Breast epithelium (tissue), 4 donors: Measurements from ENCODE around the gene FAM98B. TPM values are rescaled to one million over a fixed set of nuclear protein-coding genes. Genes with fewer than 3 reads are reported as not detected.

Source experiments
- DNase-seq, 2 donors: peaks; one replicate each; pipeline ENCODE4 v3.0.0-alpha.2; 2019; ENCODE audit warnings: low spot score in 2 of 2
- H3K27ac ChIP-seq, 2 donors: fragments of 200-600 bp; sonication (generic) in 1 of 2; one replicate each; pipeline ENCODE4 v1.5.1; 2016 to 2019; ENCODE audit warnings: mild to moderate bottlenecking in 1 of 2
- H3K27me3 ChIP-seq, 2 donors: fragments of 200-600 bp; sonication (generic) in 1 of 2; one replicate each; pipeline versions ENCODE4 v1.5.1 to v1.6.0; 2017 to 2019; ENCODE audit warnings: control low read depth in 1 of 2, mild to moderate bottlenecking in 1 of 2
- H3K36me3 ChIP-seq: fragments of 200-600 bp; one replicate; pipeline ENCODE4 v1.5.1; 2019
- H3K4me1 ChIP-seq, 2 donors: fragments of 200-600 bp; sonication (generic); one replicate each; pipeline ENCODE4 v1.5.1; 2016 to 2019; ENCODE audit warnings: control low read depth in 1 of 2
- H3K4me3 ChIP-seq, 3 donors: fragments of 200-600 bp; sonication (generic); 1 replicate in 2 of 3; 2 replicates in 1 of 3; pipeline ENCODE4 v1.5.1; 2016 to 2019; ENCODE audit warnings: mild to moderate bottlenecking in 3 of 3, moderate library complexity in 2 of 3
- H3K9me3 ChIP-seq, 2 donors: fragments of 200-600 bp; sonication (generic) in 1 of 2; one replicate each; pipeline ENCODE4 v1.5.1; 2016 to 2019; ENCODE audit warnings: control low read depth in 1 of 2
- POLR2A ChIP-seq: fragments of 450-650 bp; IDR thresholded peaks from one replicate; pipeline ENCODE4 v1.6.1; 2016; ENCODE audit warnings: antibody characterized with exemption, mild to moderate bottlenecking, moderate library complexity
- POLR2AphosphoS5 ChIP-seq, 3 donors: sonication (generic); formaldehyde crosslinking; IDR thresholded peaks; one replicate each; pipeline ENCODE4 v1.6.1; 2017; ENCODE audit warnings: antibody characterized with exemption in 3 of 3
- intact Hi-C: fragments of 100-400 bp; cut with DNase I; formaldehyde crosslinking; loops from one replicate; pipeline ENCODE4 v1.15.1; 2023; ENCODE audit warnings: low total_unique reads
- total RNA-seq, 3 donors: library from RNA; depleted of rRNA; stranded (reverse); fragments of >200 nt; gene quantifications; one replicate each; pipeline ENCODE4 v1.1.0, GENCODE V29; 2016
- TF ChIP-seq, protein P1 (sequence below), 3 donors: fragments of 450-650 bp; IDR thresholded peaks; one replicate each; pipeline ENCODE4 v1.5.1; 2016 to 2017; ENCODE audit warnings: antibody characterized with exemption in 3 of 3, mild to moderate bottlenecking in 3 of 3, moderate library complexity in 3 of 3

The FAM98B gene
- total RNA-seq, 3 donors from 2014 or later, result 12.0 to 14.6 (median 13.4) TPM

DNA sequence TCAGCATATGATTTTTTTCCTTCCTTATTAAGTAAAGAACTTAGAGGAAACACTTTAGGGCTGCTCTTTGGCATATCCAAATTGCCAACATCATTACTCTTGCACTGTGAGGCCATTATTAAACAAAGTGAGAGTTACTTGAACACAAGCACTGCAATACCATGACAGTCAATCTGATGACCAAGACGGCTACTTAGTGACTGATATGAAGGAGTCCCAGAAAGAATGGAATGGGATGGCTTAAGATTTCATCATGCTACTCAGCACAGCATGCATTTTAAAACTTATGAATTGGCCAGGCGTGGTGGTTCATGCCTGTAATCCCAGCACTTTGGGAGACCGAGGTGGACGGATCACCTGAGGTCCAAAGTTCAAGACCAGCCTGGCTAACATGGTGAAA lies 55.2 kb downstream of the FAM98B start:
- no peaks in the 10 kb centered on the region for H3K4me1 ChIP-seq
- no peaks in the 10 kb centered on the region for H3K9me3 ChIP-seq
- intact Hi-C loops, result no loop called here
- no peaks in the 10 kb centered on the region for H3K36me3 ChIP-seq
- H3K27me3 ChIP-seq, result no peaks in the 10 kb centered on the region
- no peak overlapping the region for H3K4me3 ChIP-seq
- no peak for DNase-seq
- H3K27ac ChIP-seq, result no peak overlapping the region
- TF ChIP-seq POLR2AphosphoS5 (IDR thresholded peaks at IDR 0.05), result no peak
- TF ChIP-seq POLR2A, result no peak
- TF ChIP-seq, protein P1, sequence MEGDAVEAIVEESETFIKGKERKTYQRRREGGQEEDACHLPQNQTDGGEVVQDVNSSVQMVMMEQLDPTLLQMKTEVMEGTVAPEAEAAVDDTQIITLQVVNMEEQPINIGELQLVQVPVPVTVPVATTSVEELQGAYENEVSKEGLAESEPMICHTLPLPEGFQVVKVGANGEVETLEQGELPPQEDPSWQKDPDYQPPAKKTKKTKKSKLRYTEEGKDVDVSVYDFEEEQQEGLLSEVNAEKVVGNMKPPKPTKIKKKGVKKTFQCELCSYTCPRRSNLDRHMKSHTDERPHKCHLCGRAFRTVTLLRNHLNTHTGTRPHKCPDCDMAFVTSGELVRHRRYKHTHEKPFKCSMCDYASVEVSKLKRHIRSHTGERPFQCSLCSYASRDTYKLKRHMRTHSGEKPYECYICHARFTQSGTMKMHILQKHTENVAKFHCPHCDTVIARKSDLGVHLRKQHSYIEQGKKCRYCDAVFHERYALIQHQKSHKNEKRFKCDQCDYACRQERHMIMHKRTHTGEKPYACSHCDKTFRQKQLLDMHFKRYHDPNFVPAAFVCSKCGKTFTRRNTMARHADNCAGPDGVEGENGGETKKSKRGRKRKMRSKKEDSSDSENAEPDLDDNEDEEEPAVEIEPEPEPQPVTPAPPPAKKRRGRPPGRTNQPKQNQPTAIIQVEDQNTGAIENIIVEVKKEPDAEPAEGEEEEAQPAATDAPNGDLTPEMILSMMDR (IDR thresholded peaks at IDR 0.05), result no peak

DNA sequence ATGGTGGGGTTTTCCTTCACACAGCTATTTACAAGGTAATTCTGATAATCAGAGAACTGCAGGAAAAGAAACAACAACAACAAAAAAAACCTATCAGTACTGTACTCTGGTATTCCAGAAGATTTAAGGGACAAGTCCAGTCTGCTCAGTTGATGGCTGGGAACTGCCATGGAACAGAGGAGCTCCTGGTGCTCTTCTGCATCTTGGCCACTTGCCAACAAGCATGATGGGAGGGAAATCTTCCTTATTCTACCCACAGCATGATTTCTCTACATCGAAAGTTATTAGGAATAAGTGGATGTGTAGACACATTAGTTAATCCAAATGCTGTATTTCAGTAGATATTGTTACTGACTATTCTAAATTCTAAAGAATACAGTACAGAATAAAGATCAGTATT lies 59.0 kb downstream of the FAM98B start:
- no peaks in the 10 kb centered on the region for H3K27me3 ChIP-seq
- DNase-seq, result no peak
- no peaks in the 10 kb centered on the region for H3K9me3 ChIP-seq
- H3K4me3 ChIP-seq, result no peak overlapping the region
- H3K4me1 ChIP-seq, result no peaks in the 10 kb centered on the region
- intact Hi-C loops, result no loop called here
- H3K36me3 ChIP-seq, result no peaks in the 10 kb centered on the region
- no peak overlapping the region for H3K27ac ChIP-seq
- TF ChIP-seq POLR2AphosphoS5 (IDR thresholded peaks at IDR 0.05), result no peak
- TF ChIP-seq, protein P1 (IDR thresholded peaks at IDR 0.05), result no peak
- TF ChIP-seq POLR2A, result no peak

GRCh38 chr15:38514601-38515000 lies 60.7 kb downstream of the FAM98B start:
- Histone ChIP-seq H3K27ac (no peak overlapping the region), H3K4me1 (no peaks in the 10 kb centered on the region), H3K4me3 (no peak overlapping the region), H3K9me3 (no peaks in the 10 kb centered on the region), H3K36me3 (no peaks in the 10 kb centered on the region), H3K27me3 (no peaks in the 10 kb centered on the region)
- intact Hi-C loops, result no loop called here
- TF ChIP-seq, protein P1 (IDR thresholded peaks at IDR 0.05), result no peak
- TF ChIP-seq POLR2A, result no peak
- no peak for DNase-seq

DNA sequence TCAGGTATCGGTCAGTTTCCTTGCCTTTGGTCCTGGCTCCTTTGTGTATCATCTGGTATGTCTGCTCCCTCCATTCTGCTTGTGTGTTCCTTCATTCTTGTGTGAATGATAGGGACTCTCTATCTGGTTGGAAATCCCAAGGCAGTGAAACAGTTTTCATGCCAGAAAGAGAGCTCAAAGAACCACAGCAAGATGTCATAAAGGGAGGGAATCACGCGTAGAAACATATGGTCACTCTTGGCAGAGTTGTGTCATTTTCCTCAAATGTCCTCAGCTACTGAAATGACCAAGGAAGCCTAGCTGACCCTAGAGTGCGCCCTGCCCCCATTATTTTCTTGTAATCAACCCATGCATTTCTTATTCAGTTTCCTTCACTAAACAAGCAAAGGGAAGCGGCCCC lies 62.7 kb downstream of the FAM98B start:
- TF ChIP-seq POLR2AphosphoS5 (IDR thresholded peaks at IDR 0.05), result no peak
- TF ChIP-seq, protein P1 (IDR thresholded peaks at IDR 0.05), result no peak
- H3K27ac ChIP-seq, result no peak overlapping the region
- intact Hi-C loops, result no loop called here
- no peaks in the 10 kb centered on the region for H3K4me1 ChIP-seq
- H3K27me3 ChIP-seq, result no peaks in the 10 kb centered on the region
- H3K9me3 ChIP-seq, result no peaks in the 10 kb centered on the region
- no peaks in the 10 kb centered on the region for H3K36me3 ChIP-seq
- DNase-seq, result no peak
- H3K4me3 ChIP-seq, result no peak overlapping the region

- Histone ChIP-seq H3K27ac (no peak overlapping the region), H3K4me3 (no peak overlapping the region), H3K9me3 (no peaks in the 10 kb centered on the region), H3K27me3 (no peaks in the 10 kb centered on the region), H3K4me1 (no peaks in the 10 kb centered on the region), H3K36me3 (no peaks in the 10 kb centered on the region)
- intact Hi-C loops, result no loop called here
- no peak for DNase-seq
- TF ChIP-seq, protein P1 (IDR thresholded peaks at IDR 0.05), result no peak
- TF ChIP-seq POLR2A (no peak), POLR2AphosphoS5 (IDR thresholded peaks at IDR 0.05) (no peak)
These were observed 63.5 kb downstream of the FAM98B start for GRCh38 chr15:38517312-38517975.
